GM12878 (cell line): ENCODE data around the gene PDXDC1.
"Not testable (repeated sequence)": the region's sequence is repeated elsewhere in the genome, so short reads cannot be mapped to it uniquely, and the experiment has no call there.

Experiments
- EZH2 ChIP-seq: IDR thresholded peaks from 2 replicates; pipeline ENCODE4 v1.6.1; 2012; ENCODE audit warnings: low read depth, mild to moderate bottlenecking, control low read depth, inconsistent platforms, low read length, borderline replicate concordance; ENCODE audit not compliant: control insufficient read depth
- TF ChIP-seq, protein P1 (sequence below): fragments of 450-650 bp; IDR thresholded peaks from 2 replicates; pipeline ENCODE4 v1.6.1; 2016; ENCODE audit warnings: mild to moderate bottlenecking, moderate library complexity, borderline replicate concordance
- TF ChIP-seq, protein P2 (sequence below), 3 experiments: IDR thresholded peaks in 2 of 3; conservative IDR thresholded peaks in 1 of 3; 2 replicates each; pipeline ENCODE4 v1.5.1; 2011; ENCODE audit warnings: low read depth in 3 of 3, low read length in 3 of 3, mild to moderate bottlenecking in 3 of 3, control low read depth in 2 of 3, moderate library complexity in 2 of 3, inconsistent platforms in 1 of 3, mixed read lengths in 1 of 3; ENCODE audit not compliant: control insufficient read depth in 2 of 3, insufficient read depth in 1 of 3; ENCODE audit errors: extremely low read depth in 1 of 3

GRCh38 chr16:15015671-15016070 lies 40.8 kb downstream of the PDXDC1 start:
- TF ChIP-seq EZH2 = not testable (repeated sequence)
- TF ChIP-seq, protein P1, sequence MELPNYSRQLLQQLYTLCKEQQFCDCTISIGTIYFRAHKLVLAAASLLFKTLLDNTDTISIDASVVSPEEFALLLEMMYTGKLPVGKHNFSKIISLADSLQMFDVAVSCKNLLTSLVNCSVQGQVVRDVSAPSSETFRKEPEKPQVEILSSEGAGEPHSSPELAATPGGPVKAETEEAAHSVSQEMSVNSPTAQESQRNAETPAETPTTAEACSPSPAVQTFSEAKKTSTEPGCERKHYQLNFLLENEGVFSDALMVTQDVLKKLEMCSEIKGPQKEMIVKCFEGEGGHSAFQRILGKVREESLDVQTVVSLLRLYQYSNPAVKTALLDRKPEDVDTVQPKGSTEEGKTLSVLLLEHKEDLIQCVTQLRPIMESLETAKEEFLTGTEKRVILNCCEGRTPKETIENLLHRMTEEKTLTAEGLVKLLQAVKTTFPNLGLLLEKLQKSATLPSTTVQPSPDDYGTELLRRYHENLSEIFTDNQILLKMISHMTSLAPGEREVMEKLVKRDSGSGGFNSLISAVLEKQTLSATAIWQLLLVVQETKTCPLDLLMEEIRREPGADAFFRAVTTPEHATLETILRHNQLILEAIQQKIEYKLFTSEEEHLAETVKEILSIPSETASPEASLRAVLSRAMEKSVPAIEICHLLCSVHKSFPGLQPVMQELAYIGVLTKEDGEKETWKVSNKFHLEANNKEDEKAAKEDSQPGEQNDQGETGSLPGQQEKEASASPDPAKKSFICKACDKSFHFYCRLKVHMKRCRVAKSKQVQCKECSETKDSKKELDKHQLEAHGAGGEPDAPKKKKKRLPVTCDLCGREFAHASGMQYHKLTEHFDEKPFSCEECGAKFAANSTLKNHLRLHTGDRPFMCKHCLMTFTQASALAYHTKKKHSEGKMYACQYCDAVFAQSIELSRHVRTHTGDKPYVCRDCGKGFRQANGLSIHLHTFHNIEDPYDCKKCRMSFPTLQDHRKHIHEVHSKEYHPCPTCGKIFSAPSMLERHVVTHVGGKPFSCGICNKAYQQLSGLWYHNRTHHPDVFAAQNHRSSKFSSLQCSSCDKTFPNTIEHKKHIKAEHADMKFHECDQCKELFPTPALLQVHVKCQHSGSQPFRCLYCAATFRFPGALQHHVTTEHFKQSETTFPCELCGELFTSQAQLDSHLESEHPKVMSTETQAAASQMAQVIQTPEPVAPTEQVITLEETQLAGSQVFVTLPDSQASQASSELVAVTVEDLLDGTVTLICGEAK = not testable (repeated sequence)
- TF ChIP-seq, protein P2, sequence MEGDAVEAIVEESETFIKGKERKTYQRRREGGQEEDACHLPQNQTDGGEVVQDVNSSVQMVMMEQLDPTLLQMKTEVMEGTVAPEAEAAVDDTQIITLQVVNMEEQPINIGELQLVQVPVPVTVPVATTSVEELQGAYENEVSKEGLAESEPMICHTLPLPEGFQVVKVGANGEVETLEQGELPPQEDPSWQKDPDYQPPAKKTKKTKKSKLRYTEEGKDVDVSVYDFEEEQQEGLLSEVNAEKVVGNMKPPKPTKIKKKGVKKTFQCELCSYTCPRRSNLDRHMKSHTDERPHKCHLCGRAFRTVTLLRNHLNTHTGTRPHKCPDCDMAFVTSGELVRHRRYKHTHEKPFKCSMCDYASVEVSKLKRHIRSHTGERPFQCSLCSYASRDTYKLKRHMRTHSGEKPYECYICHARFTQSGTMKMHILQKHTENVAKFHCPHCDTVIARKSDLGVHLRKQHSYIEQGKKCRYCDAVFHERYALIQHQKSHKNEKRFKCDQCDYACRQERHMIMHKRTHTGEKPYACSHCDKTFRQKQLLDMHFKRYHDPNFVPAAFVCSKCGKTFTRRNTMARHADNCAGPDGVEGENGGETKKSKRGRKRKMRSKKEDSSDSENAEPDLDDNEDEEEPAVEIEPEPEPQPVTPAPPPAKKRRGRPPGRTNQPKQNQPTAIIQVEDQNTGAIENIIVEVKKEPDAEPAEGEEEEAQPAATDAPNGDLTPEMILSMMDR (IDR thresholded peaks at IDR 0.05 in 2 of 3, conservative IDR thresholded peaks at IDR 0.05 in 1 of 3; ENCODE audit: control insufficient read depth in 2 of 3, extremely low read depth in 1 of 3, insufficient read depth in 1 of 3, low read depth in 3 of 3, low read length in 3 of 3) = not testable (repeated sequence)
